ENCODE results near the gene NR5A2.

DNA sequence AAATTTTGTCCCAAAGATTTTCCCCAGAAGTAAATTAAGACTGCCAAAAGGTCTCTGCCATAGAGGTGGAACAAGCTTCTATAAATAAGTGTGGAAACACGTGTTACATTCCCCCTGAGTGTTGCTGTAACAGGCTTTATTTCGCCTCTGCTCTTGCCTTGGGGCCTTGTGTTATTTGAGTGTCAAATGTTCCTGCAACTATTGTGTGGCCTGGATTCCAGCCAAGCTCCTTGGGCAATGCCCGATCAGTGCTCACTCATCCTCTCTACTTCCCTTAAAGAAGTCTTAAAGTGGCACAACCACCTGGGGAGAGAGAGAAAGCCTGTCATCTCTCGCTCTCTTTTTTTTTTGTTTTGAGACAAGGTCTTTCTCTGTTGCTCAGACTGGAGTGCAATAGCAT is 156.7 kb downstream of the NR5A2 start:
- no peak for TF ChIP-seq EZH2 (IDR thresholded peaks at IDR 0.05; ENCODE audit: borderline replicate concordance, low read length)
- TF ChIP-seq, protein P1, sequence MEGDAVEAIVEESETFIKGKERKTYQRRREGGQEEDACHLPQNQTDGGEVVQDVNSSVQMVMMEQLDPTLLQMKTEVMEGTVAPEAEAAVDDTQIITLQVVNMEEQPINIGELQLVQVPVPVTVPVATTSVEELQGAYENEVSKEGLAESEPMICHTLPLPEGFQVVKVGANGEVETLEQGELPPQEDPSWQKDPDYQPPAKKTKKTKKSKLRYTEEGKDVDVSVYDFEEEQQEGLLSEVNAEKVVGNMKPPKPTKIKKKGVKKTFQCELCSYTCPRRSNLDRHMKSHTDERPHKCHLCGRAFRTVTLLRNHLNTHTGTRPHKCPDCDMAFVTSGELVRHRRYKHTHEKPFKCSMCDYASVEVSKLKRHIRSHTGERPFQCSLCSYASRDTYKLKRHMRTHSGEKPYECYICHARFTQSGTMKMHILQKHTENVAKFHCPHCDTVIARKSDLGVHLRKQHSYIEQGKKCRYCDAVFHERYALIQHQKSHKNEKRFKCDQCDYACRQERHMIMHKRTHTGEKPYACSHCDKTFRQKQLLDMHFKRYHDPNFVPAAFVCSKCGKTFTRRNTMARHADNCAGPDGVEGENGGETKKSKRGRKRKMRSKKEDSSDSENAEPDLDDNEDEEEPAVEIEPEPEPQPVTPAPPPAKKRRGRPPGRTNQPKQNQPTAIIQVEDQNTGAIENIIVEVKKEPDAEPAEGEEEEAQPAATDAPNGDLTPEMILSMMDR (IDR thresholded peaks at IDR 0.05; ENCODE audit: low read length) = no peak

Data from OCI-LY1 (cell line).